Measurements from ENCODE around the gene HAVCR1. TPM values are rescaled to one million over a fixed set of nuclear protein-coding genes. Genes with fewer than 3 reads are reported as not detected.

Gene HAVCR1
- total and polyA plus RNA-seq, 2 of the 13 experiments (the other 11 are each of a cell fraction or from before 2014, with no cell fraction given): 0.93 to 12.3 TPM

DNA sequence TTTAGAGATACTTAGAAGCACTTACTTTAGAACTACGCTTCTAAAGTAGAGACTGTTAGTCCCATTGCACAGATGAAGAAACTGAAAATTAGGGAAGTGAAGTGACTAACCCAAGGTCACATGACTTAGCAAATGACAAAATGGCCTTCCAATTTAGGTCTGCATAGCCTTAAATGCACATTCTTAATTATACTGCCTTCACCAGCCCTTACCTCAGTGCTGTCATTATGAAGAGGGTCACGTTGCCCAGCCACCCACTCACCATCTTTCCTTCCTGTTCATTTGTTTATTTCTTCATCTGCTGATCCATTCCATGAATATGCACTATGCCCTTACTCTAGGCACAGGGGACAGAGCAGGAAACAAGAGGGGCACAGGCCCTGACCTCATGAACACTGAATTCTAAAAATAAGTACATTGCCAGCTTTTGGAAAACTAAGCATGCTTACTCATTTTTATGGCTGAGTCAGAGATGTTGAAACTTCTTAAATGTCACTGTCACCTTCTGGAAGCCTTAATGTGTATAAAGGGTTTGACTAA lies 41.3 kb upstream of the HAVCR1 start (continued):
- TF ChIP-seq HOMEZ (CRISPR knock-in tag; IDR thresholded peaks at IDR 0.05; ENCODE audit: low read depth): 0 out of 2 replicates have a peak, but pooled peaks have one; percentile 24
- peak in 1 of 2 experiments; percentile 15; a peak in 1 of 4 replicates for TF ChIP-seq MAFK (conservative IDR thresholded peaks at IDR 0.05 in 1 of 2, IDR thresholded peaks at IDR 0.05 in 1 of 2; ENCODE audit: low read length in 2 of 2)
- TF ChIP-seq ZNF709 (CRISPR knock-in tag; IDR thresholded peaks at IDR 0.05): no peak
- no peak for TF ChIP-seq SKIL (CRISPR knock-in tag; IDR thresholded peaks at IDR 0.05; ENCODE audit: borderline replicate concordance)
- TF ChIP-seq ZNF446 (CRISPR knock-in tag; IDR thresholded peaks at IDR 0.05): no peak
- TF ChIP-seq, protein P1, sequence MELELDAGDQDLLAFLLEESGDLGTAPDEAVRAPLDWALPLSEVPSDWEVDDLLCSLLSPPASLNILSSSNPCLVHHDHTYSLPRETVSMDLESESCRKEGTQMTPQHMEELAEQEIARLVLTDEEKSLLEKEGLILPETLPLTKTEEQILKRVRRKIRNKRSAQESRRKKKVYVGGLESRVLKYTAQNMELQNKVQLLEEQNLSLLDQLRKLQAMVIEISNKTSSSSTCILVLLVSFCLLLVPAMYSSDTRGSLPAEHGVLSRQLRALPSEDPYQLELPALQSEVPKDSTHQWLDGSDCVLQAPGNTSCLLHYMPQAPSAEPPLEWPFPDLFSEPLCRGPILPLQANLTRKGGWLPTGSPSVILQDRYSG (CRISPR knock-in tag; IDR thresholded peaks at IDR 0.05): no peak
- no peak for TF ChIP-seq CTCF (CRISPR knock-in tag; IDR thresholded peaks at IDR 0.05)
- no peak for TF ChIP-seq NFKBIZ (CRISPR knock-in tag; IDR thresholded peaks at IDR 0.05)
- TF ChIP-seq, protein P2, sequence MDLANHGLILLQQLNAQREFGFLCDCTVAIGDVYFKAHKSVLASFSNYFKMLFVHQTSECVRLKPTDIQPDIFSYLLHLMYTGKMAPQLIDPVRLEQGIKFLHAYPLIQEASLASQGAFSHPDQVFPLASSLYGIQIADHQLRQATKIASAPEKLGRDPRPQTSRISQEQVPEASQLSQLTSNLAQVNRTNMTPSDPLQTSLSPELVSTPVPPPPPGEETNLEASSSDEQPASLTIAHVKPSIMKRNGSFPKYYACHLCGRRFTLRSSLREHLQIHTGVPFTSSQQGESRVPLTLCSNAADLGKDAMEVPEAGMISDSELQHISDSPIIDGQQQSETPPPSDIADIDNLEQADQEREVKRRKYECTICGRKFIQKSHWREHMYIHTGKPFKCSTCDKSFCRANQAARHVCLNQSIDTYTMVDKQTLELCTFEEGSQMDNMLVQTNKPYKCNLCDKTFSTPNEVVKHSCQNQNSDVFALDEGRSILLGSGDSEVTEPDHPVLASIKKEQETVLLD (CRISPR knock-in tag; IDR thresholded peaks at IDR 0.05; ENCODE audit: low read depth): no peak
- no peak for TF ChIP-seq ELF3 (CRISPR knock-in tag; IDR thresholded peaks at IDR 0.05)
- no peak for TF ChIP-seq ATF7-NPFF (CRISPR knock-in tag; IDR thresholded peaks at IDR 0.05; ENCODE audit: low read depth)
- TF ChIP-seq DNMT1 (CRISPR knock-in tag; IDR thresholded peaks at IDR 0.05): no peak
- TF ChIP-seq ATF1 (CRISPR knock-in tag; IDR thresholded peaks at IDR 0.05): no peak
- TF ChIP-seq MTF2 (CRISPR knock-in tag; IDR thresholded peaks at IDR 0.05; ENCODE audit: borderline replicate concordance): no peak
- no peak for TF ChIP-seq KLF11 (CRISPR knock-in tag; IDR thresholded peaks at IDR 0.05)
- peak; percentile 50 for TF ChIP-seq ZNF629 (CRISPR knock-in tag; conservative IDR thresholded peaks at IDR 0.05)
- TF ChIP-seq GFI1 (CRISPR knock-in tag; IDR thresholded peaks at IDR 0.05; ENCODE audit: borderline replicate concordance): no peak
- TF ChIP-seq, protein P3, sequence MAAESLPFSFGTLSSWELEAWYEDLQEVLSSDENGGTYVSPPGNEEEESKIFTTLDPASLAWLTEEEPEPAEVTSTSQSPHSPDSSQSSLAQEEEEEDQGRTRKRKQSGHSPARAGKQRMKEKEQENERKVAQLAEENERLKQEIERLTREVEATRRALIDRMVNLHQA (CRISPR knock-in tag; IDR thresholded peaks at IDR 0.05): no peak
- no peak for TF ChIP-seq HNRNPK (IDR thresholded peaks at IDR 0.05; ENCODE audit: low read depth, low read length, poor library complexity, severe bottlenecking)
